CD14-positive monocyte (primary cell): ENCODE data around the gene KIF3C. TPM values are rescaled to one million over a fixed set of nuclear protein-coding genes. Genes with fewer than 3 reads are reported as not detected.

Experiments
- DNase-seq, 3 donors: peaks; one replicate each; pipeline ENCODE4 v3.0.0-alpha.2; 2011 to 2022
- H2AFZ ChIP-seq: 2 replicates; pipeline ENCODE4 v1.6.0; 2012; ENCODE audit warnings: mild to moderate bottlenecking, low read depth, low read length, inconsistent platforms; ENCODE audit not compliant: insufficient read depth, poor library complexity, severe bottlenecking
- H3K27ac ChIP-seq, 2 donors: 1 replicate in 1 of 2; 2 replicates in 1 of 2; pipeline ENCODE4 v1.5.1; 2012 to 2013; ENCODE audit warnings: low read length in 2 of 2, control low read depth in 1 of 2, inconsistent platforms in 1 of 2, low read depth in 1 of 2, mild to moderate bottlenecking in 1 of 2
- H3K27me3 ChIP-seq, 2 donors: one replicate each; pipeline versions ENCODE4 v1.6.0 to v1.6.1; 2011 to 2013; ENCODE audit warnings: low read length in 2 of 2; ENCODE audit not compliant: control insufficient read depth in 2 of 2, insufficient read depth in 2 of 2
- H3K36me3 ChIP-seq, 2 donors: replicated peaks in 1 of 2; 1 replicate in 1 of 2; 2 replicates in 1 of 2; pipeline versions ENCODE4 v1.5.1 to v1.6.1; 2012 to 2013; ENCODE audit warnings: low read length in 2 of 2, control low read depth in 1 of 2, inconsistent platforms in 1 of 2, mild to moderate bottlenecking in 1 of 2; ENCODE audit not compliant: insufficient read depth in 2 of 2, control insufficient read depth in 1 of 2
- H3K4me1 ChIP-seq, 2 donors: 1 replicate in 1 of 2; 2 replicates in 1 of 2; pipeline versions ENCODE4 v1.5.1 to v1.6.1; 2012 to 2013; ENCODE audit warnings: low read length in 2 of 2, control low read depth in 1 of 2, inconsistent platforms in 1 of 2, mild to moderate bottlenecking in 1 of 2, moderate library complexity in 1 of 2; ENCODE audit not compliant: insufficient read depth in 2 of 2, control insufficient read depth in 1 of 2
- H3K4me2 ChIP-seq: replicated peaks from 2 replicates; pipeline ENCODE3; 2012; ENCODE audit warnings: low read length, moderate library complexity, mild to moderate bottlenecking; ENCODE audit not compliant: poor library complexity, severe bottlenecking; ENCODE audit errors: extremely low read depth
- H3K4me3 ChIP-seq, 3 experiments: fragments of 200-600 bp in 1 of 3; sonication (generic) in 1 of 3; replicated peaks in 1 of 3; 1 replicate in 2 of 3; 2 replicates in 1 of 3; pipeline ENCODE4 v1.5.1; 2011 to 2013; ENCODE audit warnings: low read length in 3 of 3, mild to moderate bottlenecking in 3 of 3, control low read depth in 2 of 3, low read depth in 2 of 3, inconsistent platforms in 1 of 3, moderate library complexity in 1 of 3
- H3K79me2 ChIP-seq: 2 replicates; pipeline ENCODE4 v1.6.0; 2012; ENCODE audit warnings: mild to moderate bottlenecking, control low read depth, inconsistent platforms, low read length, moderate library complexity; ENCODE audit not compliant: insufficient read depth
- H3K9ac ChIP-seq: 2 replicates; pipeline ENCODE4 v1.6.0; 2017; ENCODE audit warnings: low read length, mild to moderate bottlenecking; ENCODE audit not compliant: insufficient read depth, poor library complexity, severe bottlenecking
- H3K9me3 ChIP-seq, 2 donors: replicated peaks in 1 of 2; 1 replicate in 1 of 2; 2 replicates in 1 of 2; pipeline versions ENCODE4 v1.5.1 to v1.6.1; 2012 to 2013; ENCODE audit warnings: low read length in 2 of 2, control low read depth in 1 of 2; ENCODE audit not compliant: control insufficient read depth in 1 of 2, insufficient read depth in 1 of 2
- H4K20me1 ChIP-seq: 2 replicates; pipeline ENCODE4 v1.6.0; 2012; ENCODE audit warnings: mild to moderate bottlenecking, low read length, control low read depth, moderate library complexity; ENCODE audit not compliant: insufficient read depth
- H3K27ac Mint-ChIP-seq, 7 donors: one replicate each; pipeline ENCODE4 v1.8.0; 2020; ENCODE audit warnings: mild to moderate bottlenecking in 7 of 7, mixed read lengths in 7 of 7, moderate library complexity in 6 of 7, inconsistent platforms in 2 of 7
- H3K27me3 Mint-ChIP-seq, 3 donors: one replicate each; pipeline ENCODE4 v1.8.0; 2021 to 2022; ENCODE audit warnings: low read depth in 3 of 3, mild to moderate bottlenecking in 3 of 3, mixed read lengths in 3 of 3, moderate library complexity in 3 of 3, inconsistent platforms in 1 of 3
- H3K36me3 Mint-ChIP-seq, 2 donors: one replicate each; pipeline ENCODE4 v1.8.0; 2020; ENCODE audit warnings: mixed read lengths in 2 of 2, inconsistent platforms in 1 of 2, mild to moderate bottlenecking in 1 of 2
- H3K4me1 Mint-ChIP-seq: one replicate; pipeline ENCODE4 v1.8.0; 2020; ENCODE audit warnings: mild to moderate bottlenecking, mixed read lengths
- H3K4me3 Mint-ChIP-seq, 2 donors: one replicate each; pipeline ENCODE4 v1.8.0; 2020; ENCODE audit warnings: mild to moderate bottlenecking in 2 of 2, mixed read lengths in 2 of 2, moderate library complexity in 1 of 2
- H3K9me3 Mint-ChIP-seq, 7 donors: one replicate each; pipeline ENCODE4 v1.8.0; 2020 to 2022; ENCODE audit warnings: mixed read lengths in 7 of 7, mild to moderate bottlenecking in 6 of 7, moderate library complexity in 6 of 7, inconsistent platforms in 2 of 7
- CTCF ChIP-seq: fragments of 200-600 bp; IDR thresholded peaks from one replicate; pipeline ENCODE4 v1.8.0; 2022; ENCODE audit warnings: antibody characterized with exemption, mild to moderate bottlenecking
- WGBS: methylation state at CpG from one replicate; pipeline ENCODE4 v1.1.5; 2013; ENCODE audit warnings: missing lambda C conversion rate; ENCODE audit not compliant: insufficient coverage; 5-methylcytosine and 5-hydroxymethylcytosine counted together
- intact Hi-C, 2 donors: fragments of 100-400 bp; cut with micrococcal nuclease; formaldehyde crosslinking; loops; one replicate each; pipeline versions ENCODE4 v1.15.0 to v1.15.1; 2023
- polyA plus RNA-seq, 3 donors: library from polyadenylated mRNA; depleted of rRNA in 1 of 3; unstranded in 2 of 3; stranded (reverse) in 1 of 3; fragments of 300-500 nt in 2 of 3; fragments of >200 nt in 1 of 3; fragmentation: Illumina TruSeq in 2 of 3; gene quantifications; 1 replicate in 2 of 3; 2 replicates in 1 of 3; pipeline ENCODE4 v1.2.3, GENCODE V29; 2012 to 2021

KIF3C gene
- polyA plus RNA-seq, 3 donors = 0.28 to 0.97 (median 0.47) TPM

- Histone ChIP-seq H3K36me3 (no peaks in the 10 kb centered on the region), H4K20me1 (no peaks in the 10 kb centered on the region), H3K4me2 (no peak overlapping the region), H3K9ac (no peak overlapping the region), H3K9me3 (no peaks in the 10 kb centered on the region), H2AFZ (no peak overlapping the region), H3K4me1 (peaks cover 68 to 76% of the 10 kb centered on the region in 2 donors), H3K27me3 (no peaks in the 10 kb centered on the region), H3K27ac (no peak overlapping the region), H3K4me3 (peak overlapping the region in 1 of 3 experiments; percentile 3), H3K79me2 (no peaks in the 10 kb centered on the region)
- H3K27me3 Mint-ChIP-seq = no peaks in the 10 kb centered on the region
- H3K36me3 Mint-ChIP-seq = peaks cover 0 to 3% of the 10 kb centered on the region in 2 donors
- intact Hi-C loops = no loop called here
- H3K27ac Mint-ChIP-seq = peak overlapping the region in 4 of 7 donors; percentile 32 to 89 (median 39)
- H3K4me3 Mint-ChIP-seq = no peak overlapping the region
- TF ChIP-seq CTCF = no peak
- peaks cover 65% of the 10 kb centered on the region for H3K4me1 Mint-ChIP-seq
- no peak for DNase-seq
- WGBS = no CpG with 5 or more reads among the region's 3 CpGs
- H3K9me3 Mint-ChIP-seq = peaks cover 0 to 4% (median 0%) of the 10 kb centered on the region in 7 donors
Measured at GRCh38 chr2:26010943-26011342, 28.6 kb upstream of the KIF3C start.

GRCh38 chr2:26009567-26009963 lies 27.3 kb upstream of the KIF3C start:
- H3K4me1 ChIP-seq = peaks cover 60 to 83% of the 10 kb centered on the region in 2 donors
- peak overlapping the region; percentile 35 for H3K4me2 ChIP-seq
- no CpG with 5 or more reads among the region's 2 CpGs for WGBS

More at GRCh38 chr2:26009567-26009963, 27.3 kb upstream of the KIF3C start:
- intact Hi-C loops = loop anchor here in 1 of 2 donors (2.0 kb wide), 1 partner anchor 19 kb away; no protein-coding TSS in a partner anchor
- H3K9ac ChIP-seq = no peak overlapping the region
- no peaks in the 10 kb centered on the region for H3K36me3 ChIP-seq
- Mint-ChIP-seq H3K27me3 (no peaks in the 10 kb centered on the region), H3K4me3 (peak overlapping the region in 1 of 2 donors; percentile 35), H3K9me3 (peaks cover 0 to 4% (median 0%) of the 10 kb centered on the region in 7 donors), H3K36me3 (no peaks in the 10 kb centered on the region), H3K27ac (peak overlapping the region; percentile 95 to 100 (median 99)), H3K4me1 (peaks cover 68% of the 10 kb centered on the region)
- no peaks in the 10 kb centered on the region for H3K79me2 ChIP-seq
- H2AFZ ChIP-seq = no peak overlapping the region
- peak overlapping the region in 1 of 3 experiments; percentile 15 for H3K4me3 ChIP-seq
- H3K27ac ChIP-seq = peak overlapping the region; percentile 93 to 95
- H4K20me1 ChIP-seq = no peaks in the 10 kb centered on the region
- no peaks in the 10 kb centered on the region for H3K9me3 ChIP-seq
- H3K27me3 ChIP-seq = no peaks in the 10 kb centered on the region
- TF ChIP-seq CTCF = no peak
- no peak for DNase-seq
